SK-N-SH (cell line): ENCODE measurements around the gene TK2.

Source experiments
- RCOR1 ChIP-seq: fragments of 150-350 bp; IDR thresholded peaks from 2 replicates; pipeline ENCODE4 v1.6.1; 2017; ENCODE audit warnings: antibody characterized with exemption, low read length
- TF ChIP-seq, protein P1 (sequence below): fragments of 200-600 bp; sonication (generic); IDR thresholded peaks from 2 replicates; pipeline ENCODE4 v1.6.1; 2017; ENCODE audit warnings: antibody characterized with exemption, mild to moderate bottlenecking, moderate library complexity
- TF ChIP-seq, protein P2 (sequence below): fragments of 150-350 bp; IDR thresholded peaks from 2 replicates; pipeline ENCODE4 v1.6.1; 2017; ENCODE audit warnings: antibody characterized with exemption, low read length, low read depth, borderline replicate concordance

DNA sequence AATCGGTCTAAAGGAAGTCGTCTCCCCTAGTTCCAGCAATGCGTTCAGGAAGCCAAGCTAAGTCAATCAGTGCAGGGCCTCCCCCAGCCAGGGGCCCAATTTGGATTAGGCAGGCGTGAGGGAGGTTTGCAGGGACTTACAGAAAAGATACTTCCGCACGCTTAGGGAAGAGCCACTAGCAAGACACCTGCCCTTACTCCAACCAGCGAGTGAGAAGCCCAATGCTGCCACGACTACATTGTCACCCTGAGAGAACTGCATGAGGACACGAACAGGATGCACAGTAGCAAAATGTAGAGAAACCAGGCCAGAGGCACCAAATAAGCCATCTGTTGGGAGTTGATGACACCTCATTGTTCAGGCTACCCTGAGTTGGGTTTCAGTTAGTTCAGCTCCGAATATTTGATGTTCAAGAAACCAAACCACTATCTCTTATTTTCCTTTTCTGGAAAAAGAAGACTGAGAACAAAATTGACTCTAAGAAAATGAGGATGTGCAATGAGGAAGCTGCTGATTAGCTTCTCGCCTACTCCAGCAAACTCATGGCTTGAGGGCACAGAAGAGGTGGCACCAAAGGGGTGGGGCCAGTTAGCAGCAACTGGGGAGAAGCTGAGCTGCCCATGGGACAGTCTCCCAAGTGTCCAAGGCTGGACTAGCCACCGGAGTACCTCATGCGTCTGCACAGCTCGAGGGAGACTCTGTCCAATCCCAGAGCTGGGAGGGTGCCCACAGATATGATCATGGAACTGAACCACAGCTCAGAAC is 29.3 kb downstream of the TK2 start:
- TF ChIP-seq, protein P1, sequence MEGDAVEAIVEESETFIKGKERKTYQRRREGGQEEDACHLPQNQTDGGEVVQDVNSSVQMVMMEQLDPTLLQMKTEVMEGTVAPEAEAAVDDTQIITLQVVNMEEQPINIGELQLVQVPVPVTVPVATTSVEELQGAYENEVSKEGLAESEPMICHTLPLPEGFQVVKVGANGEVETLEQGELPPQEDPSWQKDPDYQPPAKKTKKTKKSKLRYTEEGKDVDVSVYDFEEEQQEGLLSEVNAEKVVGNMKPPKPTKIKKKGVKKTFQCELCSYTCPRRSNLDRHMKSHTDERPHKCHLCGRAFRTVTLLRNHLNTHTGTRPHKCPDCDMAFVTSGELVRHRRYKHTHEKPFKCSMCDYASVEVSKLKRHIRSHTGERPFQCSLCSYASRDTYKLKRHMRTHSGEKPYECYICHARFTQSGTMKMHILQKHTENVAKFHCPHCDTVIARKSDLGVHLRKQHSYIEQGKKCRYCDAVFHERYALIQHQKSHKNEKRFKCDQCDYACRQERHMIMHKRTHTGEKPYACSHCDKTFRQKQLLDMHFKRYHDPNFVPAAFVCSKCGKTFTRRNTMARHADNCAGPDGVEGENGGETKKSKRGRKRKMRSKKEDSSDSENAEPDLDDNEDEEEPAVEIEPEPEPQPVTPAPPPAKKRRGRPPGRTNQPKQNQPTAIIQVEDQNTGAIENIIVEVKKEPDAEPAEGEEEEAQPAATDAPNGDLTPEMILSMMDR = no peak
- TF ChIP-seq RCOR1 = no peak
- TF ChIP-seq, protein P2, sequence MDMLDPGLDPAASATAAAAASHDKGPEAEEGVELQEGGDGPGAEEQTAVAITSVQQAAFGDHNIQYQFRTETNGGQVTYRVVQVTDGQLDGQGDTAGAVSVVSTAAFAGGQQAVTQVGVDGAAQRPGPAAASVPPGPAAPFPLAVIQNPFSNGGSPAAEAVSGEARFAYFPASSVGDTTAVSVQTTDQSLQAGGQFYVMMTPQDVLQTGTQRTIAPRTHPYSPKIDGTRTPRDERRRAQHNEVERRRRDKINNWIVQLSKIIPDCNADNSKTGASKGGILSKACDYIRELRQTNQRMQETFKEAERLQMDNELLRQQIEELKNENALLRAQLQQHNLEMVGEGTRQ = no peak
